HG03378 (cell line): ENCODE measurements around the gene GUCY2D.
A peak's percentile ranks its signal among the peaks of the same experiment; 100 is the strongest.
"Not testable (repeated sequence)": the region's sequence is repeated elsewhere in the genome, so short reads cannot be mapped to it uniquely, and the experiment has no call there.

Experiments used
- ATAC-seq: cut with Tn5 transposase; IDR thresholded peaks from one replicate; pipeline ENCODE4 v1.9.1; 2021; ENCODE audit warnings: mild to moderate bottlenecking, moderate library complexity; ENCODE audit not compliant: unreplicated experiment

The GUCY2D gene

DNA sequence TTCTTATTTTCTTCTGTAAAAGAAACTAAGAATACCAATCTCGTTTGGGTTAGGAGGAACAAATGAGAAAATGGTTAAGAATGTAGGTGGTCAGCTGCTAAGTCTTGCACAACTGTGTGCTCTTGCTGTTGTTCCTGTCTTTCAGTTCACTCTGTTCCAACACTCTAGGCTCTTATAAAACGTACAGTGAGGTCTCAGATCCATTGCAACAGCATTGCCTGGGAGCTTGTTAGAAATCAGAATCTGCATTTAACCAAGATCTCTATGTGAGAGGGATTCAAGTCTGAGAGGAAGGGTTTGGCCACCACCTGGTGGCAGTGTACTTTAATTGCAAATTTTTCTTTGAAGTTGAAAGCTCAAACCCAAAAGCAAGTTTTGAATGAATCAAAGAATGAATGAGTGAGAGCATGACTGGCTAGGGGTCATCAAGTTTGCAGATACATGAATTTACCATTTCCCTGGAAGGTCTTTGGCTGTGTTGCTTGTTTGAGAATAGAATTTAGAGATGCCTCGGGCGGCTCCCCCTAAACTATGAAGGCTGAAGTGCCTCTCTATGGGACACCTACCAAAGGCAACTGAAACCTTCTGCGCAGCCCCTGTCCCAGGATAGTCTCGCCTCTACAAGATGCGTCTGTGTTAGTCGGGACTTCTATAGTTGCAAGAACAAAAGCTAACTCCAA lies 39.0 kb downstream of the GUCY2D start:
- ATAC-seq, result no peak

DNA sequence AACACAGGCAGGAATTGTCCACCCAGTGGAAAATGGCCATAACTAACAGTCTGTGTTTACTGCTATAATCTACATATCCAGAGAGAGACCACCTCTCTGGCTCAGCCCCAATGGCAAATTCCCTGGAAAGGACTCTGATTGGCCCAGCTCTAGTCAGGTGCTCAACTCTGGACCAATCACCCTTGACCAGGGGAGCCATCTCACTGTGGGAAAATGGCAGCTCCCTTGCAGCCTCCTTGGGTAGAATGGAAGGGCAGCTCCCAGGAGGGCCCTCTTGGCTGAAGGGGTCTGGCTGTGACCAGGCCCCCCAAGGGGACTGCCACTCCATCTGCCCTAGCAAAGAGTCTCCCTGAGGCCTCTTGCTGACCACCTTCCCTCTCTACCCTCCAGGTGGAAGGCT lies 39.6 kb downstream of the GUCY2D start:
- ATAC-seq, result no peak

DNA sequence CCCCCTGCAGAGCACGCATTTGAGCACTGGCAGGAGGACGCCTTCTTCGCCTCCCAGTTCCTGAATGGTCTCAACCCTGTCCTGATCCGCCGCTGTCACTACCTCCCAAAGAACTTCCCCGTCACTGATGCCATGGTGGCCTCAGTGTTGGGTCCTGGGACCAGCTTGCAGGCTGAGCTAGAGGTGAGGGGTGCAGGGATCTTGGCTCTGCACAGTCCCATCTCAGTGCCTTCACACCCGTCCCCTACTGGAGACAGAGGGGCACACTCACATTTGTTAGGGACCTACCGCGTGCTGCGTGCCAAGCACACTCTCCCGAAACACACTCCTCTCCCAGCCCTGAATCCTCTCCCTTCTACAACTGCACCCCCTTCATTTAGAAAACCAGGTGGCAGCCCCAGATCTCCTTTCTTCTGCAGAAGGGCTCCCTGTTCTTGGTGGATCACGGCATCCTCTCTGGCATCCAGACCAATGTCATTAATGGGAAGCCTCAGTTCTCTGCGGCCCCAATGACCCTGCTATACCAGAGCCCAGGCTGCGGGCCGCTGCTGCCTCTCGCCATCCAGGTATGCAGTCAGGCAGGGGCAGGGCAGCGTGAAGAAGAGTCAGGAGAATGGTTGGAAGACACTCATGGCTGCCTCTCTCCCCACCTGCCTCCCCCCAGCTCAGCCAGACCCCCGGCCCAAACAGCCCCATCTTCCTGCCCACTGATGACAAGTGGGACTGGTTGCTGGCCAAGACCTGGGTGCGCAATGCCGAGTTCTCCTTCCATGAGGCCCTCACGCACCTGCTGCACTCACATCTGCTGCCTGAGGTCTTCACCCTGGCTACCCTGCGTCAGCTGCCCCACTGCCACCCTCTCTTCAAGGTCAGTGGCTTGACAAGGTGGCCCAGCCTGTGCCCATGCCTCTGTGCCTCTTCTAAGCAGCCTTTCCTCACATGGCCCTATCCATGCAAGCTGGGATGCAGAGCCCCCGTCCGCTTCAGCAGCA lies 42.7 kb downstream of the GUCY2D start:
- ATAC-seq, result no peak

DNA sequence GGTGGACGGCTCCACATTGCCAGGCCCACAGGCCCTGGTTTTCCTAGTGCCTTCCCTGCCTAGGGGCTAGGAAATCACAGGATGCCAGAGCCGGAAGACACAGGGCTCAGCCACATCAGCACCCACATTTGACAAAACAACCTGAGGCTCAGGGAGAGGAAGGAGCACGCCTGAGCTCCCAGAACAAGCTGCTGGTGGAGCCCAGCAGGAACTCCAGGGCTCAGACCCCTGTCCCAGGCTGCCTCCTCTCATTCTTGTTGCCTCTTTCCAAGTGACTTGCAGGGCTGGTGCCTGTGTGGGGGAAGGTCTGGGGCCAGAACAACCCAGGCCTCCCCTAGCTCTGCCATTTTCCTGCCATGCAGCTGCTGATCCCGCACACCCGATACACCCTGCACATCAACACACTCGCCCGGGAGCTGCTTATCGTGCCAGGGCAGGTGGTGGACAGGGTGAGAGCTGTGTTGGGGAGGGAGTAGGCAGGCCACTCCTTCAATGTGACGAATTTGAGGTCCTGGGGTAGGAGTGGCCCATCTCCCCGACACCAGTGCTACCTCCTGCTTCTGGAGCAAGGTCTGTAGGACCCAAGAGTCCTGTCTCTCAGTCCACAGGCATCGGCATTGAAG lies 44.0 kb downstream of the GUCY2D start:
- ATAC-seq, result no peak

DNA sequence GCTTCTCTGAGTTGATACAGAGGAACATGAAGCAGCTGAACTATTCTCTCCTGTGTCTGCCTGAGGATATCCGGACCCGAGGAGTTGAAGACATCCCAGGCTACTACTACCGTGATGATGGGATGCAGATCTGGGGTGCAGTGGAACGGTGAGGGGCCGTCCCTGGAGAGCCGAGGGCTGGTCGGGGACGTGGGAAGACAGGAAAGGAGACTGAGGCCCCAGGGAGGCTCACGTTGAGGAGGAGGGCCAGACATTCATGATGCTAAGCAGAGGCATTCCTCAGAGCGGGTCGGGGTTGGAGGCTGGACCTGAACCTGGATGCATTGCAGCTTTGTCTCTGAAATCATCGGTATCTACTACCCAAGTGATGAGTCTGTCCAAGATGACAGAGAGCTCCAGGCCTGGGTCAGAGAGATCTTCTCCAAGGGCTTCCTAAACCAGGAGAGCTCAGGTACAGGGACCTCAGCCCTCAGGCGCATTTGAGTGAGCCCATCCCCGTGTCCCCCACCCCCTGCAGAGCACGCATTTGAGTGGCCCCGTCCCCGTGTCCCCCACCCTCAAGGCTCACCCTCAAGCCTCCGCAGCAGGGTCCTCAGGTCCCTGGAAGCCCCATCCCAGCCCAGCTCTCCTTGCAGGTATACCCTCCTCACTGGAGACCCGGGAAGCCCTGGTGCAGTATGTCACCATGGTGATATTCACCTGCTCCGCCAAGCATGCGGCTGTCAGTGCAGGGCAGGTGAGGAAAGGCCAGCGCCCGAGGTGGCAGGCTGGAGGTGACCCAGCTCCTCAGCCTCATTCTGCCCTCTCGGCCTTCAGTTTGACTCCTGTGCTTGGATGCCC lies 44.7 kb downstream of the GUCY2D start:
- ATAC-seq, result no peak

DNA sequence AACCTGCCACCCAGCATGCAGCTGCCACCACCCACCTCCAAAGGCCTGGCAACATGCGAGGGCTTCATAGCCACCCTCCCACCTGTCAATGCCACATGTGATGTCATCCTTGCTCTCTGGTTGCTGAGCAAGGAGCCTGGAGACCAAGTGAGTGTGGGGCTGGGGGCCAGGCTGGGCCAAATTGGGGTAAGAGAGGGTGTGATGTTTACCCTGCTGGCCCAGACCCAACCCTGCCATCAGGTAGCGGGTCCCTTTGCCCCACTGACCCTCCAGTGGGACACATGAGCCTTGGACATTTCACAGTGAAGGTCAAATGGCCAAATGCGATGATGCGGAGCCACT lies 45.3 kb downstream of the GUCY2D start:
- ATAC-seq, result no peak

DNA sequence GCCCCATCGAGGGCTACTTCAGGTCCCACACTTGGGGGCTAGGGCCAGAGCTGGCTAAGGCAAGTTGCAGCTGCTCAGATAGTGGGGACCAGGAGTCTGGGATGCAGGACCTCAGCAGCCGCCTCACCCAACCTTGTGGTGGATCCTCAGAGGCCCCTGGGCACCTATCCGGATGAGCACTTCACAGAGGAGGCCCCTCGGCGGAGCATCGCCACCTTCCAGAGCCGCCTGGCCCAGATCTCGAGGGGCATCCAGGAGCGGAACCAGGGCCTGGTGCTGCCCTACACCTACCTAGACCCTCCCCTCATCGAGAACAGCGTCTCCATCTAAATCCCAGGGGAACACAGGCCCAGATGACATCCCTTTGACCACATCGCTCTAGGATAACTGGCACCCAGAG lies 45.8 kb downstream of the GUCY2D start:
- no peak for ATAC-seq

DNA sequence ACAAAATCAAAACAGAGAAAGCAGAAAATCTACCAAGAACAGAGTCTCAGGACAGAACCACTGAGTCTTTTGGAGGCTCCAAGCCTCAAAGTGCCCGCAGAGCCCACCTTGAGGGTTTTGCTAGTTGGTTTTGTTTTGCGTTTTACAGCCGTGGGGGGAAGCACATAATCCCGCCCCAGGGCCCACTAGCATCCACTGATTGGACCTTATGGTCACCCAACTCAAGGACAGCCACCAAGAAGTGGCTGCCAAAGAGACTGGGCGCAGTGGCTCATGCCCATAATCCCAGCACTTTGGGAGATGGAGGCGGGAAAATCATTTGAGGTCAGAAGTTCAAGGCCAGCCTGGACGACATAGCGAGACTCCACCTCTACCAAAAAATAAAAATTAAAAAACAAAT lies 46.3 kb downstream of the GUCY2D start:
- ATAC-seq, result no peak

DNA sequence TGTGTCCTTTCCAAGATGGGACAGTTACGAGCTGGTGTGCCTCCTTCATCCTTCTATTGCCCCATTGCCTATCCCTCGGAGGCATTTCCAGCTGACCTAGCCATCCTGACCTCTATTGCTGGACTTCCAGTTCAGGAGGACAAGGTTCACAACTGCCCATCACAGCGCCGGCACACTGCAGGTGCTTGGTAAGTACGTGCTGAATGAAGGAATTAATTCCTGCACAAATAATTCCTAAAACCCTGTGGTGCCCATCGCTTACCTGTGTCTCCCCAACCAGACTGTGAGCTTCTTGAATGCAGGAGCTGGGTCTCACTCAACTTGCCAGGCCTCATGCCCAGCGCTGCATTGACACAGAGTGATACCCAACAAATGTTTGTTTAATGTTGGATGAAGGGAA lies 49.4 kb downstream of the GUCY2D start:
- ATAC-seq, result no peak

DNA sequence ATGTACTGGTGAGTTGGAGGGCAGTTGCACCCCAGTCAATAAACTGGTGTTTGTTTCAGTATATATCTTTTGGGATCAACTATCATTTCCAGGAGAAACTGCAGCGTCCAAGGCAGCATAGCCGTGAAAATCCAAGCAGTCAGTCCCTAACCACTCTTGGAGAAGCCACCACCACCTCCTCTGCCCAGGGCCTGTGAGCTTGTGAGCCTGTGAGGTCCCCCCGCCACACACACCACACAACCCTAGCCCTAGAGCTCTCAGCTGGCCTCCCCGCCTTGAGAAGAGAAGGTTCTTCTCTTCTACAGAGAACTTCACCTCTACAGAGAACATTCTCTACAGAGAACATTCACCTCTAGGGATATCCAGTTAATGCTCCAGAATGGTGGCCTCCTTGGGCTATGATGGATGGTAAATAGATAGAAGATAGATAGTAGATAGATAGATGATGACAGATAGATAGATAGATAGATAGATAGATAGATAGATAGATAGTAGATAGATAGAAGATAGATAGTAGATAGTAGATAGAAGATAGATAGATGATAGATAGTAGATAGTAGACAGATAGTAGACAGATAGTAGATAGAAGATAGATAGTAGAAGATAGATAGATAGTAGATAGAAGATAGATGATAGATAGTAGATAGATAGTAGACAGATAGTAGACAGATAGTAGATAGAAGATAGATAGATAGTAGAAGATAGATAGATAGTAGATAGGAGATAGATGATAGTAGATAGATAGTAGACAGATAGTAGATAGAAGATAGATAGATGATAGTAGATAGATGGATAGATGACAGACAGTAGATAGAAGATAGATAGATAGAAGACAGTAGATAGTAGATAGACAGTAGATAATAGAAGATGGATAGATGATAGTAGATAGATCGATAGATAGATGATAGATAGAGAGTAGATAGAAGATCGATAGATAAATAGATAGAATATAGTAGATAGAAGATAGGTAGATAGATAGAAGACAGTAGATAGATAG lies 50.1 kb downstream of the GUCY2D start:
- ATAC-seq, result no peak

DNA sequence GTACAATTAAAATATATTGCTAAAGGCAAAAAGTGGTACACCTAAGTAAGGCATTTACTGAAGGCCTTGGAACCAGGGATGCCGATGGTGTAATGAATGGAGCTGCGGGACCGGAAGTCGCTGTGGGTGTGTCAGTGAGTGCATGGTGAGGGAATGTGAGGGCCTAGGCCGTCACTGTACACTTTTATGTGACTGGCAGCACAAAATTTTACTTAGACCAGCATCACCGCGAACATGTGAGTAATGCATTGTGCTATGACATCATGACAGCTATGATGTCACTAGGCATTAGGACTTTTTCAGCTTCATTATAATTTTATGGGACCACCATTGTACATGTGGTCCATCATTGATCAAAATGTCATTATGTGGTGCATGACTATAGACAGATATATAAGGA lies 51.2 kb downstream of the GUCY2D start:
- ATAC-seq, result no peak

DNA sequence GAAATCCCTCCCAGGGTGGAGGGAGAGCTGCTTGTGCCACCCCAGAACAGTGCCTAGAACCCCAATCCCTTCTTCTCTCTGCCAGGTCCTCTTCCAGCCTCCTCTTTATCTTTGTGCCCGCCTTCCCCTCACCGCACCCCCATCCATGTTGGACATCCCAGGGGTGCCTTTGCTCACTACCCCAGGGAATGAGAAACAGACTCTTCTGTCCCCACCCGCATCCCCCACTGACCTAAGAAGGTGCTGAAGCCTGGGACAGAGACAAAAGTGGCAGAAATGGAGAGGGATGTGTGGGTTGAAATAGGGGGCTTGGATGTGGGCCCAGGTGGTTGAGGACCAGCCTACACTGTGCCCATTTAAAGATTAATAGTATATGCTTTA lies 53.4 kb downstream of the GUCY2D start:
- ATAC-seq, result no peak

DNA sequence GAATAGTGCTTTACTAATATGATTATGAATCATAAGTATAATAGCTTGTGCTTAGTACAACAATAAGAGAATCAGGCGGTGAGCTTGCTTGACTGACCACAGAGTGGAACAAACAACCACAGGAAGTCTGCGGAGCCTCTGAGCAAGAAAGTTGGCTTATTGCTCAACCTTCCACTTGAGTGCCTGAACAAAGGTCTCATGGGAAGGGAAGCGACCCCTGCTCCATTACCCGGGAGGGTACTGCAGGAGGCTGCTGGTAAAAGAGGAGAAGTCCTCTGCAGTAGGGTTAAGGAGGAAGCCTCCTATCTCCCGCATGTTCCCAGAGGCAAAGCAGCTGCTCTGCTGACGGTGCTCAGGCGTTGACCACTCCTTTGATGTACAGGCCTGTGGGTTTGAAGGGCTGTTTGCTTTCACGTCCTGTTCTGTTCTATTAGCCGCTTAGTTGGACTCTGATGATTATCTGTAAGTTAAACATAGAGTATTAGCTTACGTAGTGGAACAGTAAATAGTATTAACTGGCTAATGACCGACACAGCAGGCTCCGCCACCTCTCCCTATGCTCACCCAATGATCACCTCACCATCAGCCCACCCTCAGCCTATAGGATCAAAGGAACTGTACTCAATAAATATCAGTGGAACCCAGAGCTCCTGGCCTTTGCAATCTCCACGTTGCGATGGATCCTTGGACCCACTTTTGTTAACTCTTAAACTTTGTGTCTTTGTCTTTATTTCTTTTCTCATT lies 54.0 kb downstream of the GUCY2D start:
- peak; percentile 49 for ATAC-seq

DNA sequence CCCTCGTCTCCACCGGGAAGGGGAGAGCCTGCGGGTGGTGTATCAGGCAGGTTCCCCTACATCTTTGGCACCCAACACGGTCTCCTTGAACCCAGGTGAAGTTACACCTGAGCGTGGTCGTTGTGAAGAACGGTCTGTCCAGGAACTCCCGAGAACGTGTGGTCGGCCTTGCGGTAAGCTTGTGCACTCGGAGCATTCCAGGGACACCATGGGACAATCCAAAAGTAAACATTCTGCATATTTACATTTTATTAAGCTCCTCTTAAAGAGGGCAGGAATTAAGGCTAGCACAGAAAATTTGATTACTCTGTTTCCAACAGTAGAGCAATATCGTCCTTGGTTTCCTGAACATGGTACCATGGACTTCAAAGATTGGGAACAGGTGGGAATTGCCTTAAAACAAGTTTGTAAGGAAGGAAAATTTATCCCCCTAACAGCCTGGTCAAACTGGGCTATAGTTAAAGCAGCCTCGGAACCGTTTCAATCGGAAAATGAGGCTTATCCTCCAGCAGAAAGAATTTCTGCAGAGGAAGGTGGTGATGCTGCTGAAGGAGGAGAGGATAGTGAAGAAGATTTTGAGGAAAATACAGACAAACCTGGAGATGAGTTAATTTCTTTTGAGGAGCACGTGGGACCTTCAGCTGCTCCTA lies 54.7 kb downstream of the GUCY2D start:
- ATAC-seq, result no peak

DNA sequence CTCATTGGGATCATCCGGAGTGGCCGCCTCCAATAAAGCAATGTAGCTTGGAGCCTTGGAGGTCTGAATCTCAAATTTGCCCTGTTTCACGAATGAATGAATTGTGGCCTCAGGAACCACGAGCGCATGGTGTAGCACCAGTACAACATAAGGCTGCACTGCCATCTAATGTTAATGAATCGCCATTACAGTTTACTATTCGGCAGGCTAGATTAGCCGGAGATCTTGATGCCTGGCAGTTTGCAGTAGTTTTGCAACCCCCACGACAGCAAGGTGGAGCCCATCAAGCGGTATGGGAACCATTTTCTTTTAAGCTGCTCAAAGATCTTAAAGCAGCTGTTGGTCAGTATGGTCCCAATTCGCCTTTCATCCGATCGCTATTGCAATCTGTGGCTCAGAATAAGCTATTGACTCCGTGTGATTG lies 55.3 kb downstream of the GUCY2D start:
- peak; percentile 45 for ATAC-seq

DNA sequence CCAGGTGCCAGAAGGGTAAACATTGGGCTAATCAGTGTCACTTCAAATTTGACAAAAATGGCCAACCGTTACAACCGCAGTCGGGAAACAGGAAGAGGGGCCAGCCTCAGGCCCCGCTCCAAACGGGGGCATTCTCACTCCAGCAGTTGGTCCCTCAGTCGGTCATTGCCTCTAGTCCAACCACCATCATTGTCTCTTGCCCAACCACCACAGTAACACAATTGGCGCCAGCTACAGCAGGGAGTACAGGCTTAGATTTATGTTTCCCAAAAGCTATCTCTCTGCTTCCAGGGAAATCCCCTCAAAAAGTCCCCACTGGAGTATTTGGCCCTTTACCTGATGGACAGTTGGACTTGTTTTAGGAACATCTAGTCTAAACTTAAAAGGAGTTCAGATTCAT lies 56.7 kb downstream of the GUCY2D start:
- ATAC-seq, result no peak

DNA sequence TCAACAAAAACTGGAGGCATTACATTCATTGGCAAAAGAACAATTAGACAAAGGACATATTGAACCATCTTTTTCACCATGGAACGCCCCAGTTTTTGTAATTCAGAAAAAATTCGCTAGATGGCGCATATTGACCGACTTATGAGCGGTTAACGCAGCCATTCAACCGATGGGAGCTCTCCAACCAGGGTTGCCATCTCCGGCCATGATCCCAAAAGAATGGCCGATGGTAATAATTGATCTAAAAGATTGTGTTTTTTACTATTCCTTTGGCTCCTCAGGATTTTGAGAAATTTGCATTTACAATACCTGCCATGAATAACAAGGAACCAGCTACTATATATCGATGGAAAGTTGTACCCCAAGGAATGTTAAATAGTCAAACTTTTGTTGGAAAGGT lies 57.9 kb downstream of the GUCY2D start:
- ATAC-seq, result no peak

DNA sequence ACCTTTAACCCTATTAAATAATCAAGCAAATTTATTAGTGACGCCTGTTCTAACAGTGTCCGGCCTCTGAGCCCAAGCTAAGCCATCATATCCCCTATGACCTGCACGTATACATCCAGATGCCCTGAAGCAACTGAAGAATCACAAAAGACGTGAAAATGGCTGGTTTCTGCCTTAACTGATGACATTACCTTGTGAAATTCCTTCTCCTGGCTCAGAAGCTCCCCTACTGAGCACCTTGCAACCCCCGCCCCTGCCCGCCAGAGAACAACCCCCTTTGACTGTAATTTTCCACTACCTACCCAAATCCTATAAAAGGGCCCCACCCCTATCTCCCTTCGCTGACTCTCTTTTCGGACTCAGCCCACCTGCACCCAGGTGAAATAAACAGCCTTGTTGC lies 59.4 kb downstream of the GUCY2D start:
- not testable (repeated sequence) for ATAC-seq

DNA sequence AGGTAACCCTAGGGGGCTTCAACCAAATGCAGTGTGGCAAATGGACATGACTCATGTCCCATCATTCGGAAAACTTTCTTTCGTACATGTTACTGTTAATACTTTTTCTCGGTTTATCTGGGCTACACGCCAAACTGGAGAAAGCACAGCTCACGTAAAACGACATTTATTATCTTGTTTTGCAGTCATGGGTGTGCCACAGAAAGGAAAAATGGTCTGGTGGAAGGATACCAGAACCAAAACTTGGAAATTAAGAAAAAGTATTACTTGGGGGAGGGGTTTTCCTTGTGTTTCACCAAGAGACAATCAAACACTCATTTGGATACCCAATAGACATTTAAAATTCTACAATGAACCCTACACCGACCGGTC lies 60.0 kb downstream of the GUCY2D start:
- no peak for ATAC-seq
